Epidermal melanocyte (primary cell): Measurements from ENCODE around the gene XPNPEP2.

Experiments used
- DNase-seq: peaks from one replicate; pipeline ENCODE4 v3.0.0; 2011; ENCODE audit warnings: low spot score; ENCODE audit not compliant: insufficient read length

XPNPEP2 gene

GRCh38 chrX:129749069-129749468, 10.3 kb downstream of the XPNPEP2 start:
- no peak for DNase-seq

- no peak for DNase-seq
Observed at GRCh38 chrX:129750971-129751370, 12.2 kb downstream of the XPNPEP2 start.

- DNase-seq, result no peak
Observed at GRCh38 chrX:129754056-129755024, 15.6 kb downstream of the XPNPEP2 start.

- no peak for DNase-seq
Observed at GRCh38 chrX:129755779-129756650, 17.2 kb downstream of the XPNPEP2 start.

- DNase-seq, result no peak
Observed at GRCh38 chrX:129759576-129760061, 20.8 kb downstream of the XPNPEP2 start.

- no peak for DNase-seq
Observed at GRCh38 chrX:129760155-129760554, 21.4 kb downstream of the XPNPEP2 start.

GRCh38 chrX:129760981-129761380, 22.2 kb downstream of the XPNPEP2 start:
- no peak for DNase-seq

GRCh38 chrX:129761596-129761995, 22.8 kb downstream of the XPNPEP2 start:
- DNase-seq, result no peak

- DNase-seq, result no peak
Observed at GRCh38 chrX:129762448-129762847, 23.7 kb downstream of the XPNPEP2 start.

GRCh38 chrX:129763666-129764065, 24.9 kb downstream of the XPNPEP2 start:
- DNase-seq, result no peak

- DNase-seq, result no peak
Observed at GRCh38 chrX:129768186-129768585, 29.4 kb downstream of the XPNPEP2 start.

- DNase-seq, result no peak
Observed at GRCh38 chrX:129768586-129769466, 30.0 kb downstream of the XPNPEP2 start.

- no peak for DNase-seq
Observed at GRCh38 chrX:129769467-129770154, 30.8 kb downstream of the XPNPEP2 start.

- DNase-seq, result no peak
Observed at GRCh38 chrX:129771266-129771995, 32.7 kb downstream of the XPNPEP2 start.

- no peak for DNase-seq
Observed at GRCh38 chrX:129772796-129773431, 34.1 kb downstream of the XPNPEP2 start.

GRCh38 chrX:129773649-129774458, 35.1 kb downstream of the XPNPEP2 start:
- DNase-seq, result no peak

GRCh38 chrX:129777218-129778030, 38.6 kb downstream of the XPNPEP2 start:
- no peak for DNase-seq
